Tibial nerve (tissue), 3 donors: ENCODE data around the gene LGALS9.
"Not testable (repeated sequence)": the region's sequence is repeated elsewhere in the genome, so short reads cannot be mapped to it uniquely, and the experiment has no call there.

ENCODE experiments used
- CTCF ChIP-seq, 5 experiments: fragments of 200-600 bp in 3 of 5; fragments of 450-650 bp in 2 of 5; sonication (generic) in 3 of 5; IDR thresholded peaks; one replicate each; pipeline ENCODE4 v1.5.1; 2016 to 2019; ENCODE audit warnings: antibody characterized with exemption in 5 of 5, mild to moderate bottlenecking in 3 of 5, moderate library complexity in 2 of 5
- POLR2A ChIP-seq, 2 donors: fragments of 450-650 bp; IDR thresholded peaks; one replicate each; pipeline ENCODE4 v1.6.1; 2017; ENCODE audit warnings: antibody characterized with exemption in 2 of 2, mild to moderate bottlenecking in 2 of 2, moderate library complexity in 2 of 2

GRCh38 chr17:27671977-27672480, 41.0 kb downstream of the LGALS9 start:
- TF ChIP-seq CTCF, POLR2A (IDR thresholded peaks at IDR 0.05): not testable (repeated sequence)
